HK-2 (cell line): Measurements from ENCODE around the gene LRGUK.

Source experiments
- DNase-seq: peaks from one replicate; pipeline ENCODE4 v3.0.0-alpha.2; 2018; ENCODE audit not compliant: unreplicated experiment

LRGUK gene

GRCh38 chr7:134126146-134126545, 994 bp upstream of the LRGUK start:
- no peak for DNase-seq

GRCh38 chr7:134126596-134126965, 559 bp upstream of the LRGUK start:
- DNase-seq, result no peak

GRCh38 chr7:134128829-134129228, 1.7 kb downstream of the LRGUK start:
- DNase-seq, result no peak

- no peak for DNase-seq
Observed at GRCh38 chr7:134129856-134130523, 2.9 kb downstream of the LRGUK start.

GRCh38 chr7:134134004-134134403, 6.9 kb downstream of the LRGUK start:
- no peak for DNase-seq

GRCh38 chr7:134140889-134141867, 14.0 kb downstream of the LRGUK start:
- peak; percentile 56 for DNase-seq

GRCh38 chr7:134141868-134142264, 14.7 kb downstream of the LRGUK start:
- DNase-seq, result no peak

- no peak for DNase-seq
Observed at GRCh38 chr7:134153493-134154136, 26.5 kb downstream of the LRGUK start.

GRCh38 chr7:134154581-134155130, 27.5 kb downstream of the LRGUK start:
- no peak for DNase-seq

- DNase-seq, result no peak
Observed at GRCh38 chr7:134155206-134155605, 28.1 kb downstream of the LRGUK start.

- DNase-seq, result no peak
Observed at GRCh38 chr7:134155871-134156270, 28.7 kb downstream of the LRGUK start.

- DNase-seq, result no peak
Observed at GRCh38 chr7:134165252-134165651, 38.1 kb downstream of the LRGUK start.

GRCh38 chr7:134167250-134167649, 40.1 kb downstream of the LRGUK start:
- DNase-seq, result no peak

GRCh38 chr7:134167841-134168240, 40.7 kb downstream of the LRGUK start:
- DNase-seq, result no peak

GRCh38 chr7:134174795-134175261, 47.7 kb downstream of the LRGUK start:
- DNase-seq, result peak; percentile 13

- DNase-seq, result no peak
Observed at GRCh38 chr7:134175334-134176036, 48.3 kb downstream of the LRGUK start.

- no peak for DNase-seq
Observed at GRCh38 chr7:134176037-134176350, 48.9 kb downstream of the LRGUK start.

GRCh38 chr7:134179036-134180011, 52.2 kb downstream of the LRGUK start:
- DNase-seq, result no peak

GRCh38 chr7:134180376-134180775, 53.2 kb downstream of the LRGUK start:
- DNase-seq, result no peak

- DNase-seq, result no peak
Observed at GRCh38 chr7:134182078-134182477, 54.9 kb downstream of the LRGUK start.
